GM18507 (cell line): Measurements from ENCODE around the gene SUSD3.
"Not testable (repeated sequence)": the region's sequence is repeated elsewhere in the genome, so short reads cannot be mapped to it uniquely, and the experiment has no call there.

ENCODE experiments used
- DNase-seq: peaks from one replicate; pipeline ENCODE4 v3.0.0; 2011; ENCODE audit warnings: low read depth; ENCODE audit not compliant: insufficient read length; ENCODE audit errors: extremely low spot score
- FAIRE-seq: peaks from 2 replicates; lab custom pipeline; 2011; peaks lifted over from hg19 to GRCh38; lab: Jason Lieb, UNC

Gene SUSD3

DNA sequence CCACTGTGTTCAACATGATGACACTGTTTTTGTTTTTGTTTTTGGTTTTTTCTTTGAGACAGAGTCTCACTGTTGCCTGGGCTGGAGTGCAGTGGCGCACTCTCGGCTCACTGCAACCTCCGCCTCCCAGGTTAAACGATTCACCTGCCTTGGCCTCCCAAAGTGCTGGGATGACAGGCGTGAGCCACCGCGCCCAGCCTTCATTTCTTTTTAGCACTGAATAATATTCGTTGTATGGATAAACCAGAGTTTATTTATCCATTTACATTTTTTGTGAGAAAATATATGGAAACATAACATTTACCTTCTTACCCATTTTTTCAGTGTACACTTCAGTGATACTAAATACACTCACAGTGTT, 41.8 kb downstream of the SUSD3 start:
- no peak for FAIRE-seq

GRCh38 chr9:93101086-93101485, 42.6 kb downstream of the SUSD3 start:
- not testable (repeated sequence) for DNase-seq, FAIRE-seq

More for the DNA sequence above, 41.8 kb downstream of the SUSD3 start:
- DNase-seq: no peak

GRCh38 chr9:93105620-93106019, 47.1 kb downstream of the SUSD3 start:
- FAIRE-seq (no peak), DNase-seq (no peak)

GRCh38 chr9:93107151-93107824, 48.8 kb downstream of the SUSD3 start:
- DNase-seq (no peak), FAIRE-seq (no peak)

GRCh38 chr9:93107825-93108161, 49.3 kb downstream of the SUSD3 start:
- no peak for DNase-seq
- no peak for FAIRE-seq

GRCh38 chr9:93108291-93109041, 50.0 kb downstream of the SUSD3 start:
- DNase-seq (no peak), FAIRE-seq (no peak)

GRCh38 chr9:93110311-93110855, 51.9 kb downstream of the SUSD3 start:
- DNase-seq (no peak), FAIRE-seq (no peak)

DNA sequence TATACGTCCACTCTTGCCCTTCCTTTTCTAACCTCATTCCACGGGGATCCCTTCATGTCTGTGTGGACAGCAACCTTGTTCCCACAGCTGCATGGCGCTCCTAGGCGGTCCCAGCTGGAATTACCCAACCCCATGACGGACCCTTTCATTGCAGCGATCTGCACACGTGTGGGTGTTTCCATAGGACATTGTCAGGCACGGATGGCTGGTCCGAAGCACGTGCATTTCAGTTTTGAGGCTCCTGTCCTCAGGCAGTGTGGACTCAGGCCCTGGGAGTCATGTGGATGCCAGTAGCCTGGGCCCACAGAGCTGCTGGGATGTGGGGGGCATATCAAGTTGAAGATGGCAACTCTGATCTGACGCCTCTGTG, 52.5 kb downstream of the SUSD3 start:
- DNase-seq: no peak
- no peak for FAIRE-seq

- DNase-seq (no peak), FAIRE-seq (no peak)
Observed at GRCh38 chr9:93111371-93112115, 53.0 kb downstream of the SUSD3 start.

- DNase-seq (no peak), FAIRE-seq (no peak)
Observed at GRCh38 chr9:93112116-93112863, 53.8 kb downstream of the SUSD3 start.

DNA sequence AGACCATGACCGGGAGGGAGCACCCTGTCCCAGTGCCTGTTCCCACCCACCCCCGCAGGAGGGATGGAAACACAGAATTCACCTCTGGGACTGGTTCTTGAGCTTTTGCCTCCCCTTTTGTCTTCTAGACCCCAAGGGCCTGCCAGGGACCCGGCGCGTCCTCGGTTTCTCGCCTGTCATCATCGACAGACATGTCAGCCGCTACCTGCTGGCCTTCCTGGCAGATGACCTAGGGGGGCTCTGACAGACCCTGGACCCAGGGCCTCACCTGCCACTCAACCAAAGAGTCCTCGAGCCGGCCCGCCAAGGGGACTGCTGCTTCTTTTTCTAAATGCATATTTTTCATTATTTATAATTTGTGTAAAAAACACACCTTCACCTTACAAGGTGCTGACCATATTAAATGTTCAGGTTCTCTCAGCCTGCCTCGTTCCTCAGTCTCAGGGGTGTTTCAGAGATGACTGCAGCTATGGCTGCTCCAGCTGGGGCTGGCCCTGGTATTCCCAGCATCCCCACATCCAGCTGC, 54.4 kb downstream of the SUSD3 start:
- DNase-seq (no peak), FAIRE-seq (no peak)

- DNase-seq: no peak
- FAIRE-seq: no peak
Observed at GRCh38 chr9:93114169-93114983, 55.9 kb downstream of the SUSD3 start.

GRCh38 chr9:93114984-93115335, 56.5 kb downstream of the SUSD3 start:
- FAIRE-seq: no peak

GRCh38 chr9:93115486-93116071, 57.1 kb downstream of the SUSD3 start:
- FAIRE-seq: no peak
- no peak for DNase-seq

More at GRCh38 chr9:93114984-93115335, 56.5 kb downstream of the SUSD3 start:
- DNase-seq: no peak

- DNase-seq: no peak
- no peak for FAIRE-seq
Observed at GRCh38 chr9:93116072-93116961, 57.8 kb downstream of the SUSD3 start.

GRCh38 chr9:93117521-93117920, 59.0 kb downstream of the SUSD3 start:
- not testable (repeated sequence) for FAIRE-seq

More at GRCh38 chr9:93117521-93117920, 59.0 kb downstream of the SUSD3 start:
- DNase-seq: not testable (repeated sequence)
